Measurements from ENCODE around the gene HMGCS2.

HMGCS2 gene

DNA sequence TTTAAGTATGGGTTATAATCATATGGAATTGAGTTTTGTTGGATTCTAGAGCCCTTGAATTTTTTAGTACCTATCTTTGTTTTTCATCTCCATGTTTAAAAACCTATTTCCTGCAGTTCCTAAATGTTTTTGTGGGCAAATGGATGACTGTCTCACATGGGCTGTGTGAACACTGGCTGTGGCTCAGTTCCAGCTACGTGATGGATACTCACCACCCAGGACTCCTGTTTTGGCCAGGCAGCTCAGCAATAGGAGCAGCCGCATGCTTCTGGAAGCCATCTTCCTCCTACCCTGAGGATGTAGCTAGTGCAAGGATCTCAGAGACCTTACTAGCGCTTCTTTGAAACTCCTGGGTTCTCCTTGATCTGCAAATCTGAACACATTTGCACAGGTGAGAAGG lies 39.8 kb upstream of the HMGCS2 start:
- Histone ChIP-seq H3K4me1 (ENCODE audit: insufficient read depth, low read length, severe bottlenecking) (no peaks in the 10 kb centered on the region), H3F3A (ENCODE audit: insufficient read depth, low read length) (no peaks in the 10 kb centered on the region), H3K9me2 (ENCODE audit: low read depth, low read length) (no peaks in the 10 kb centered on the region), H3K9me3 (ENCODE audit: low read length) (no peaks in the 10 kb centered on the region), H2AFZ (ENCODE audit: low read length) (no peak overlapping the region), H4K20me1 (ENCODE audit: insufficient read depth, low read length) (no peaks in the 10 kb centered on the region), H3K27ac (ENCODE audit: low read depth, low read length, poor library complexity, severe bottlenecking) (no peak overlapping the region), H3K4me2 (ENCODE audit: low read length) (no peak overlapping the region), H3K27me3 (ENCODE audit: insufficient read depth, low read length) (0 out of 2 replicates have a peak, but pooled peaks cover 3% of the 10 kb centered on the region), H3K9ac (ENCODE audit: low read length) (no peak overlapping the region), H3K36me3 (ENCODE audit: insufficient read depth, low read length) (no peaks in the 10 kb centered on the region), H3K4me3 (ENCODE audit: low read depth, low read length, poor library complexity, severe bottlenecking) (no peak overlapping the region), H3K79me2 (ENCODE audit: insufficient read depth, low read length) (no peaks in the 10 kb centered on the region)
- TF ChIP-seq EZH2 (IDR thresholded peaks at IDR 0.05; ENCODE audit: borderline replicate concordance, low read length): no peak
- TF ChIP-seq, protein P1, sequence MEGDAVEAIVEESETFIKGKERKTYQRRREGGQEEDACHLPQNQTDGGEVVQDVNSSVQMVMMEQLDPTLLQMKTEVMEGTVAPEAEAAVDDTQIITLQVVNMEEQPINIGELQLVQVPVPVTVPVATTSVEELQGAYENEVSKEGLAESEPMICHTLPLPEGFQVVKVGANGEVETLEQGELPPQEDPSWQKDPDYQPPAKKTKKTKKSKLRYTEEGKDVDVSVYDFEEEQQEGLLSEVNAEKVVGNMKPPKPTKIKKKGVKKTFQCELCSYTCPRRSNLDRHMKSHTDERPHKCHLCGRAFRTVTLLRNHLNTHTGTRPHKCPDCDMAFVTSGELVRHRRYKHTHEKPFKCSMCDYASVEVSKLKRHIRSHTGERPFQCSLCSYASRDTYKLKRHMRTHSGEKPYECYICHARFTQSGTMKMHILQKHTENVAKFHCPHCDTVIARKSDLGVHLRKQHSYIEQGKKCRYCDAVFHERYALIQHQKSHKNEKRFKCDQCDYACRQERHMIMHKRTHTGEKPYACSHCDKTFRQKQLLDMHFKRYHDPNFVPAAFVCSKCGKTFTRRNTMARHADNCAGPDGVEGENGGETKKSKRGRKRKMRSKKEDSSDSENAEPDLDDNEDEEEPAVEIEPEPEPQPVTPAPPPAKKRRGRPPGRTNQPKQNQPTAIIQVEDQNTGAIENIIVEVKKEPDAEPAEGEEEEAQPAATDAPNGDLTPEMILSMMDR (IDR thresholded peaks at IDR 0.05; ENCODE audit: low read length): no peak

DNA sequence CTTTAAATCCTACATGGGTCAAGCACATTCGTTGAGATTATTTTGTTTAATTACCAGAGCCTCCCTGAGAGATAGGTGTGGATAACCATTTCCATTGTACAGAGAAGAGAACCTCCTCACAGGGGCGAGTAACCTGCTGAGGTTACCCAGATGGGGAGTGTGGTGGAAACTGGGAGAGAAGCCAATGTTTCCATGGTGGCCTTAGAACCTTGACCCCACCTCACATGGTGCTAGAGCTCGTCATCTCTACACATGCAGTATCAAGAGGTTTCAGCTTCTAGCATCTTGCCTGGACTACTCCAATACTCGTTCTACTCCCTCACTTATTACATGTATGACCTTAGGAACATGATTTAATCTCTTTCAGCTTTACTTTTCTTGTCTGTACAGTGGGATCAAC lies 37.8 kb upstream of the HMGCS2 start:
- Histone ChIP-seq H4K20me1 (ENCODE audit: insufficient read depth, low read length) (no peaks in the 10 kb centered on the region), H3K9me2 (ENCODE audit: low read depth, low read length) (no peaks in the 10 kb centered on the region), H3K36me3 (ENCODE audit: insufficient read depth, low read length) (no peaks in the 10 kb centered on the region), H2AFZ (ENCODE audit: low read length) (no peak overlapping the region), H3F3A (ENCODE audit: insufficient read depth, low read length) (no peaks in the 10 kb centered on the region), H3K27ac (ENCODE audit: low read depth, low read length, poor library complexity, severe bottlenecking) (no peak overlapping the region), H3K79me2 (ENCODE audit: insufficient read depth, low read length) (no peaks in the 10 kb centered on the region), H3K4me1 (ENCODE audit: insufficient read depth, low read length, severe bottlenecking) (no peaks in the 10 kb centered on the region), H3K27me3 (ENCODE audit: insufficient read depth, low read length) (0 out of 2 replicates have a peak, but pooled peaks cover 3% of the 10 kb centered on the region), H3K9ac (ENCODE audit: low read length) (no peak overlapping the region), H3K4me3 (ENCODE audit: low read depth, low read length, poor library complexity, severe bottlenecking) (no peak overlapping the region), H3K9me3 (ENCODE audit: low read length) (no peaks in the 10 kb centered on the region), H3K4me2 (ENCODE audit: low read length) (no peak overlapping the region)
- TF ChIP-seq, protein P1 (IDR thresholded peaks at IDR 0.05; ENCODE audit: low read length): no peak
- TF ChIP-seq EZH2 (IDR thresholded peaks at IDR 0.05; ENCODE audit: borderline replicate concordance, low read length): no peak

DNA sequence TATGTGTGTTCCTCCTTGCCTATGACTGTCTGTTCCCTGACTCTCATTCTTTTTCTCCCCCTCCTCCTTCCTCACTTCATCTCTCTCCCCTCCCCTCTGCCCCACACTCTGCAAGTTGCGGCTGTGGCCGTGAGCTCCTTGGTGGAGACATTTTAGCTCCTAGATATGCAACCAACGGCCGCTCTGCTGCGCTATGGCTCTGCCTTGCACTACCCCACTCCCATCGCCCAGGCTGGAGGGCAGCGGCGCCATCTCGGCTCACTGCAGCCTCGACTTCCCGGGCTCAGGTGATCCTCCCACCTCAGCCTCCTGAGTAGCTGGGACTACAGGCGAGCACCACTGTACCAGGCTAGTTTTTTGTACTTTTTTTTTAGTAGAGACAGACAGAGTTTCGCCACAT lies 37.0 kb upstream of the HMGCS2 start:
- no peaks in the 10 kb centered on the region for H3K9me3 ChIP-seq (ENCODE audit: low read length)
- no peaks in the 10 kb centered on the region for H3K9me2 ChIP-seq (ENCODE audit: low read depth, low read length)
- no peaks in the 10 kb centered on the region for H3K79me2 ChIP-seq (ENCODE audit: insufficient read depth, low read length)
- no peaks in the 10 kb centered on the region for H4K20me1 ChIP-seq (ENCODE audit: insufficient read depth, low read length)
- H3K27ac ChIP-seq (ENCODE audit: low read depth, low read length, poor library complexity, severe bottlenecking): no peak overlapping the region
- H3K4me3 ChIP-seq (ENCODE audit: low read depth, low read length, poor library complexity, severe bottlenecking): no peak overlapping the region
- no peaks in the 10 kb centered on the region for H3F3A ChIP-seq (ENCODE audit: insufficient read depth, low read length)
- no peak overlapping the region for H3K4me2 ChIP-seq (ENCODE audit: low read length)
- 0 out of 2 replicates have a peak, but pooled peaks cover 3% of the 10 kb centered on the region for H3K27me3 ChIP-seq (ENCODE audit: insufficient read depth, low read length)
- no peak overlapping the region for H2AFZ ChIP-seq (ENCODE audit: low read length)
- TF ChIP-seq, protein P1 (IDR thresholded peaks at IDR 0.05; ENCODE audit: low read length): no peak
- TF ChIP-seq EZH2 (IDR thresholded peaks at IDR 0.05; ENCODE audit: borderline replicate concordance, low read length): no peak
- H3K9ac ChIP-seq (ENCODE audit: low read length): no peak overlapping the region
- H3K4me1 ChIP-seq (ENCODE audit: insufficient read depth, low read length, severe bottlenecking): no peaks in the 10 kb centered on the region
- no peaks in the 10 kb centered on the region for H3K36me3 ChIP-seq (ENCODE audit: insufficient read depth, low read length)

Data from OCI-LY1 (cell line).